Measurements from ENCODE around the gene TMEM132D.
"Not testable (repeated sequence)": the region's sequence is repeated elsewhere in the genome, so short reads cannot be mapped to it uniquely, and the experiment has no call there.

Gene TMEM132D

DNA sequence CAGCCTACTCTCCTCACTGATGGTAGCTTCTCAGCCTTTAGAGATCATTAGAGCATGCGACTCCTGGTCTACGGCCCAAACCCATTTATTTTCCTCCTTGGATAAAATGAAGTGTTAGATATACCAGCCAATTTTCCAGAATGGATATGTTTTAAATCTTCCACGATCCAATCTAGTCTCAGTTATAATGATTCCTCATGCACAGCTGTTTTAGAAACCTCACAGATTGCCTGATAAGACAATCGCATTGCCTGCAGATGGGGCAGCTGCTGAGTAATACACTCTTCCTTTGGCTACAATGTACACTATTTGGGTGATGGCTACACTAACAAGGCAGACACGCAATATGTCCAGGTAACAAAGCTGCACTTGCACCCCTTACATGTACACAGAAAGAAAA lies 823.4 kb downstream of the TMEM132D start:
- no peak for DNase-seq (ENCODE audit: low read depth in 1 of 2, low spot score in 1 of 2)

DNA sequence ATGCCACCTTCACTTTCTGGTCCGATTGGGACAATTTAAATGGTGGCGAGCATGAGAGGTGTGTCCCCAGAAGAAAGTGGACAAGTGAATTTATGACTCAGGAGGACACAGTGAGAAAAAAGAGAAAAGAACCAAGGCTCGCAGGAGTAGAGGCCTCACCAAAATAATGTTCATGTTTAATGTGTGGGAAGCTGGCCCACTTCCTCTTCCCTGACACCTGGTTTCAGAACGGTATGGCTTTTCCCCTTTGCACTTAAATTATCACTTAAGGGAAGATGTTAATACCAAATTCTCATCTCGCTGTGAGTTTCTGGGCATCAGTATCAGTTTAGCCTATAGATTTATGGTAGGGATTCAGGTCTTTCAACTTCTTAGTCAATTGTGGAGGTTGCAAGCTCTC lies 824.1 kb downstream of the TMEM132D start:
- no peak for DNase-seq (ENCODE audit: low read depth in 1 of 2, low spot score in 1 of 2)

DNA sequence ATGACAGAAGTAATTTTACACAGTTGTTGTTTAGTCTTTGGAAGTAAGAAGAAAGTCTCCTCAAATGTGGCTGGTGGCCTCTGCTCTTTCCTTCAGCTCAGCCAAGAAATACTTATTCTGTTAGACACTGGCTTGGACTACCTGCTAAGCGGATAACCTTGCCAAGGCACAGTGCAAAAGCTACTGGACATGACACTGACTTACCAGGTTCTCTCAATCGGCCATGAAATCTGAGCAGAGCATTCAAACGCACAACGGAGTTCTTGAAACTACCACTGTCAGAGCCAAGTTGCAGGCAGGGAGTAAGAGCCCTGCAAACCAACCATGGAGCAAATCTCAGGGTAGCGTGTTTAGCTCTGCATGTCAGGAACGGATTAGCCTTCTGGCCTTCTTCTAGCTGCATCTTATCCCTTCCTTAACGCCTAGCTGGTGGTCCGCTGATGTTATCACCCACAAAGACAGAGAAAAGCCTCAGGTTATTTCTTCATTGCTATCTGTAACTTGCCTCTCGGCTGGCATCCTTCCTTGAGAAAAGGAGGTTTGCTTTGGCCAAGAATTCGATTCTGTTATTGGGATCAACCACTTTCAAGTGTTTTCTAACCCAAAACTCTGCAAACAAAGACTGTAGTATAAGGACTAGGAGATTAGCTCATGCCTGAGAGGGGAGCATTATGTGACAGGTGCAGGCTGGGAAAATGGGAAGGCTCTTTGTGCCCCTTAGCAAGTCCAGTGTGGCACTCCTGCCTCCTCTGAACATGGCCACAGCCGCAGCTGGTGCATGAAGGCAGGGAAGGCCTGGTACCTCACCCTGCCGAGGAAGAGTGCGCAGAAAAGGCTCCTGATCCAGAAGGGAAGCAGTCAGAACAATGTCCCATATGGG lies 827.1 kb downstream of the TMEM132D start:
- DNase-seq (ENCODE audit: low read depth in 1 of 2, low spot score in 1 of 2): no peak

DNA sequence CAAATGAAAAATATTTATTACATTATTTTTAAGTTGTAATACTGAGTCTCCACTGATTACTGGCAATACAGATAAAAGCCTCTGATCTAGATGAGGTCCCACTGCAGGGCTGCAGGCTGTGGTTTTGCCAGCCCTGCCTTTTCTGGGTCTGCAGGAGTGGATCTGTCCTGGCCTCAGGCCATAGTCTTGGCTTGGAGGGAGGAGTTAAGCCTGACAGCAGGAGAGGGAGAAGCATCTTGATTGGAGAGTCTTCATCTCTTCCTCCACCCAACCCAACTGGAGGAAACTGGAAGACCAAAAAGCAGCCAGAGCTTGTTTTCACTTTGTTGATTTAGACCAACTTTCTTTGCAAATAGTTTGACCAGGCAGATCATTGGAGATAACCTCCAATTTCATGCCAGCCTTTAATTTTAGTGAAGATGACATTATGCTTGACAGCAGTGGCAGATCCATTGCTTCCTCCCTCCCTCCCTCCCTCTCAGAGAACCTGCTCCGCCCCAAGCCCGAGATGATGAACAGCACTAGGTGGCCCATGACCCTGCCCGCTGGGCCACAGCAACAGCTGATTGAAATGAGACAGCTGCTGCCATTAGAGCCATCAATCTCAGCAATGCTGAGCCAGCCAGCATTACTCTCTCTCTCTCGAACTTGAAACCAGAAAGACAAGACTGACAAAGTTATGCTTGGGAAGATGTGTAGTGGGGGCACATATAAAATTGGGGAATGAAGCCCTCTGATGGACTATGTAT lies 828.2 kb downstream of the TMEM132D start:
- no peak for DNase-seq (ENCODE audit: low read depth in 1 of 2, low spot score in 1 of 2)

DNA sequence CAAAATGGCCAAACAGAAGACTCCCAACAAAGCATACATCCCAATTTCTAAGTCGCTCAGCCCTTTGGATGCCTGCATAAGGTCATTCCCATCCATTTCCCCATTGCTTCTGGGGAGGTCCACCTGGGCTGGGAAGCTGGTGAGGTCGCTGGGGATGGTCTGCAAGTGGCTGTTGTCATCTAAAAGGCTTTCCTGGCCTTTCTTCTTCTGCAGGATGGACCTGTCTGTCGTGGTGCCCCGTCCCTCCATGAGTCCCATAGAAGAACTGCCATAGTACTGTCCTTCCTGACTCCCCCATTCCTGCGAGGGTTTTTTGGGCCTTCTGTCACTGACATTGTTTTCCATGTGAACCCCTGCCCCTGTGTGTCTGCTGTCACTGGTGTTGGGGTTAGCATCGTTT lies 829.4 kb downstream of the TMEM132D start:
- DNase-seq (ENCODE audit: low read depth in 1 of 2, low spot score in 1 of 2): no peak

DNA sequence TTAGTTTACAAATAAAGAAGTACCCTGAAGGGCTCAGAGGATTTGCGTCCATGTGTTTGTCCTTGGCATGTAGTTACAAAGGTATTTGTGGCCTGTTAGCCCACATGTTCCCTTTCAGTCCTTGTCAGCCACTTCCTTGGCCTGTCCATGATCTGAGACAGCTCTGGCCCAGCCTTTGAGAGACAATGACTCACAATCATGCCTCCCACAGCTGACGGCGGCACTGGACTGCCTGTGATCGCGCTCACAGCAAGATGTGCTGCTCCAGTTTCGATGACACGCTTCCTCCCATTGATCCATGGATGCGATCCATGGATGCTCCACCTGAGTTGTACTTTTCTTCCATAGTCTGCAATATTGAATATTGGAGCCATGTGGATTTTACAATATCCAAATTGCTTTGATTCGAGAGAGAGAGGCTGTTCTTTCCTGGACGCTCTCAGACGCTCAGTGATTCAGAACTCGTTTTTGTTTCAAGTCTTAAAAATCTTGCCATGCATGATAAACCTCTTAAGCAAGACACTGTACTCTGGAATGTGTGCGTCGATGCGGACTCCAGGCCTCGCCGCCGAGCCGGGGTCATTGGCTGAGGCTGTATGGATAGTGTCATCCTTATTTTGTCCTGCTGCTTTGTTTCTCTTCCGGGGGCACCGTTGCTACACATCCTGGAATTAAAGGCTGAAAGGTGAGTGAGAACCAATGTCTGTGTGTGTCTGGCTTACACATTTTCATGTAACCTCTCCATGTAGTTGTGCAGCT lies 830.5 kb downstream of the TMEM132D start:
- no peak for DNase-seq (ENCODE audit: low read depth in 1 of 2, low spot score in 1 of 2)

DNA sequence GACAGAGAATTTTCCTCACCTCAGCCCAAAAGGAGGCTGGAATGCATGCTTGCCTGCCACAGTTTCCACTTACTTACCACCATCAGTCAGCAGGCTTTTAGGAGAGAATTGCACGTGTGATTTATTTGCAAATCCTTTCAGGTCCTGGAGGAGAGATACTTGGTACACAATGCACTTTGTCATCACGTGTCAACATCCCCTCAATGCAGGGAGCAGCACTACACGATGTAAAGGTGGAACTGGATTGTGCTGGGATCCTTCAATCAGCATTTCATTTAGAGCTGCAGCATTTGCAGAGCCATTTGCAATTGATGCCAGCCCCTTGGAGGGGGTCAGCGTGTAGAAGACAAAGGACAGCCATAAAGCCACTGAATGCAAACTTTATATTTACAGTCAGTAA lies 832.5 kb downstream of the TMEM132D start:
- no peak for DNase-seq (ENCODE audit: low read depth in 1 of 2, low spot score in 1 of 2)

DNA sequence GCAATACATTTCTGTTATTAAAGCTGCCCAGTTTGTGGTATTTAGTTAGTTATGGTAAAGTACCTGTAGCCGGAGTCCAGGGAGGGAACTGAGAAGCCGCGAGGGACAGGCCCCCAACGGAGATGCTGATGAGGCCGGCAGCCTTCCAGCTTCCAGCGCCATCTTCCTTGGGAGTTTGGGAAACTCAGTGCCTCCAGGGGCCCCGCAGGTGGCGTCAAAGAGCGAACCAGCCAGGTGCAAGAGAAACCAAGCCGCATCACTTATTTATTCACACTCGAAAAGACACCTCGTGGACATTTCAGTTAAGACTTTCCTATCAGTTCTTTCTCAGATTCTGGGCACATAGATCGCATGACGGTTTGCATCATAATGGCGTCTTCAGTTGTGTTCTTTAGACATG lies 833.9 kb downstream of the TMEM132D start:
- DNase-seq (ENCODE audit: low read depth in 1 of 2, low spot score in 1 of 2): no peak

DNA sequence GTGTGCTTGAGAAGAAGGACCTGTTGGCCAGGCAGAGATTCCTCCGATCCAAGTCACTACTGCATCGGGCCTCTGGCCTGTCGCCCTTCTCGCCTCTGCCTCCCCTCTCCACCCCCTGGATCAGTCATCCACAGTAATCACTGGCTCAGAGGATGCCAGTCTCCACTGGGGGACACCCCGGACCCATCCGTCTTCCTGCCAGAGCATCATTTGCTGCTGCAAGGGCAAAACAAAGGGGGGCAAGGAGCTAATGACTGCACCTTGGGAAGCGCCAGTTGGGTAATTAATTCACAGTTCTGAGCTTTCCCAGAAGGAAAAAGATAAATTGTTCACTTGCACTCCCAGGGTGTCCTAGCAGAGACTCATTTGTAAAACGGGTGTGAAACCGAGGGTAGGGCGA lies 835.1 kb downstream of the TMEM132D start:
- DNase-seq (ENCODE audit: low read depth in 1 of 2, low spot score in 1 of 2): no peak

DNA sequence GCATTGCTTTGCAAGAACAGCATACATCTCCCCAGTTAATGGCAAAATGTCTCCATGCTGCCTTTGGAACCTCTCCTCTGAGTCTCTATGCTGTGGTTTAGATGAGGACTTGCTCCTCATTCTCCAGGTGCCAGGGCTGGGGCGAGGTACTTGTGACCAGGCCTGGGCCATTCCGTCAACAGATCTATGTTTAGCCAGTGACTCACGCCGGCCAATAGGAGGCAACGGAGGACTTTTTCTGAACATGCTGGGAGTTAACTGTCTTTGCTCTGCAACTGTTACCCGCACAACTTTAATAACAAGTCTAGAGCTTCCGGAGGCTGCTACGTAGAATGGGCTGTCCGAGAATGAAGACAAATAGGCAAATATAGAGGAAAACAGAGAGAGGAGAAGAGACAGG lies 836.3 kb downstream of the TMEM132D start:
- no peak for DNase-seq (ENCODE audit: low read depth in 1 of 2, low spot score in 1 of 2)

DNA sequence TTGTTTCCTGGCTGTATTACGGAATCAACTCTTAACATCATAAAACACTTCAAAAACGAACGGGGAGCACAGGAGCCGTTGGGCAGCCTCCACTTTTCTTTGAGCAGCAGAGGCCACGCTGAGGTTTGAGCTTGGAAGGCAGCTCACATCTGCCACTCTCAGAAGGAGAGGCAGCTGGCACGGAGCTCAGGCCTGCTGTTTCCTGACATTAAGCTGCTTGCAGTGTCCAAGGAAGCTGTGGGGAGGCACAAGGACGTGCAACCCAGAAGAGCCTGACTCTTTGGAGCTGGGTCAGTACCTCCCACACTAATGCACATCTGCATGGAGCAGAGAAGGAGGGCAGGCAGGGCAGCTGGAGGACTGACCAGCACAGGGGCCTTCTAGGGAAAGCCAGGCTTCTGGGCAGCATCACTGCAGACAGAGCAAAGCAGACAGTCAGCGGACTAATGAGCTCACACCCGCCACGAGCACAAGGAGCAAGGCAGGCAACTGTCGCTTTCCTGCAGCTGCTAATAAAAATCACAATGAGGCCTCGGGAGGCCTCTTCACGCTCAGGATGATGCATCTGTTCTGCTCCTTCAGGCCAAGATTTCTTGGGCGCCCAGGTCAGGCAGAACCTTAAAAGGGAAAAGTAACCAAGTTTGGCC lies 839.5 kb downstream of the TMEM132D start:
- DNase-seq (ENCODE audit: low read depth in 1 of 2, low spot score in 1 of 2): no peak

DNA sequence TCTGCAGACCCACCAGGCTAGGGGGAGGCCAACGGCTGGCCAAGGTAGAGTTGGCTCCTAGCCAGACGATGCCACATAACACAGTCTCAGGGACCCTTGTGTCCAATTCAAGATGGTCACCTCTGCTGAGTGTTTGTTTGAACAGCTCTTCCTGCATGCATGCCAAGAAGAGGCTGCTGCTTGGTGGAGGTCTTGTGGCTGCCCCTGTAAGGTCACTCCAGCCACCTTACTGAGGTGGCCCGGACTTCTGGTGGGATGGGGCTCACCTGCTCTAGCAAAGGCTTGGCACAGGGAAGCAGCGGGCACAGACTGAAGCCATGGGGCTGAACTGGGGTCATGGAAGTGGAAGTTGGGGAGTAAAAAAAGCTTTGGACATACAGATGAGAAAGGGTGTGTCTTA lies 840.2 kb downstream of the TMEM132D start:
- no peak for DNase-seq (ENCODE audit: low read depth in 1 of 2, low spot score in 1 of 2)

DNA sequence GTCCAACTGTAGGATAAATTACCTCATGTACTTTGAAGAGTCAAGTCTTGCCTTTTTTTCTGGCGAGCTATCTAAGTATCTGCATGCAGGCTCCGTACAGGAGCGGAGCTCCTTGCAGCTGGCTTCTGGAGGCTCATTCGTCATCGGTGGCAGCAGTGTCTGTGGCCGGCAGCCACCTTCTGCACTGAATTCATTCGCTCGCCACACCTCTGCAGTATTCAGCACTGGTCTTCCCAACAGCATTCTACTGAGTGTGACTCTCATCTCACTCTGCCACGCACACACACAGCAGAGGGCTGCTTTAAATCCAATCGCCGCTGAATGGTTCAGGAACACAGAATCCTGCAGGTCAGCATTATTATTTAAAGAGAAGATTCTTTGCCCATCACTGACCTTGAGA lies 850.6 kb downstream of the TMEM132D start:
- no peak for DNase-seq (ENCODE audit: low read depth in 1 of 2, low spot score in 1 of 2)

DNA sequence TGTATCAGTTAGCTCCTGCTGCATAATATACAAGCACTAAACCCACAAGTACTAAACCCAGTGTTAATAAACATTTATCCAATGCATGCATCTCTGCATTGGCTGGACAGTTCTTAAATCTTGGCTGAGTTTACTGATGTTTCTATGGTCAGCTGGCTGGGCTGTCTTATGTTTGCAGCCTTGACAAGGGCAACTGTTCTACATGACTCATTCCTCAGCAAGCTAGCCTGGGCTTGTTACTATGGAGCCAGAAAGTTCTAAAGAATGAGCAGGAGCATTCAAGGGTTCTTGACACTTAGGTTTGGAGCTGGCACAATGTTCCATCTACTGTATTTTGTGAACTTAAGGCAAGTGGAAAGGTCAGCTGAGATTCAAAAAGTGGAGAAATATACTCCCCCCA lies 851.5 kb downstream of the TMEM132D start:
- DNase-seq (ENCODE audit: low read depth in 1 of 2, low spot score in 1 of 2): no peak

DNA sequence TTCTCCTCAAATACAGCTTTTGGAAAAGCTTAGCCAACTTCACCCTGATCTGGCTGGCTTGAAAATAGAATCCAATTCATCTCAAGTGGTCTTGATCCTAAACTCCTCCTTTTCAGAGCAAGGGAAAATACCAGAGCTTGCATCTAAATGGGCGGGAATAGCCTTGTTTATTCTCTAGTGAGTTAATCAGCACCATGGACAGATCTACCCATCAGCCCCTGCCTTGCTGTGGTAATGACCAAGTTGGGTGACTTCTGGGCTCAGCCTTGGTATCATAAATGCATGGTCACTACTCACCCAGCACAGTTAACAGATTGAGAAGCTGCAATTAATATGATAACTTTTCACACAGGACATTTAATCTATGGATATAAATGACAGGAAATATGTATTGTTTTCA lies 853.9 kb downstream of the TMEM132D start:
- DNase-seq (ENCODE audit: low read depth in 1 of 2, low spot score in 1 of 2): no peak

DNA sequence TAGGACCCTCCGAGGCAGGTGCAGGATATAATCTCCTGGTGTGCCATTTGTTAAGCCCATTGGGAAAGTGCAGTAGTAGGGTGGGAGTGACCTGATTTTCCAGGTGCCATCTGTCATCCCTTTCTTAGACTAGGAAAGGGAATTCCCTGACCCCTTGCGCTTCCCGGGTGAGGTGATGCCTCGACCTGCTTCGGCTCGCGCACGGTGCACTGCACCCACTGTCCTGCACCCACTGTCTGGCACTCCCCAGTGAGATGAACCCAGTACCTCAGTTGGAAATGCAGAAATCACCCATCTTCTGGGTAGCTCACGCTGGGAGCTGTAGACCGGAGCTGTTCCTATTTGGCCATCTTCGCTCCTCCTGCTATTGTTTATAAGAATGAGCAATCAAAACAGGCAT lies 860.5 kb downstream of the TMEM132D start:
- DNase-seq (ENCODE audit: low read depth in 1 of 2, low spot score in 1 of 2): not testable (repeated sequence)

DNA sequence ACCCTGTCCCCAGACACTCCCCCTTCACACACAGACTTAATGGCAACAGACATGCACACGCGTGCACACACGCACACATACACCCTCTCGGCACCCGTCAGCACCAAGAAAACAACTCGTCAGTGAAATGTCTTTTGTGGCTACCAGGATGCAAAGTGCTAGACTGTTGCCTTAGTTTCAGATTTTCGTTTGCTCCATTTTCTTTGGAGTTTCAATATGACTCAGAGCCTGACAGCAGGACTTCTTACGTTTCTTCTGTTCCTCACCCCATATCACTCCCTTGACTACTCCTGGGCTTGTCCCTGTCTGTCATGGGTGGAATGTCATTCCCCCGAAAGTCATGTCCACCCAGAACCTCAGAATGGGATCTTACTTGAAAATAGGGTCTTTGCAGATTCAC lies 867.7 kb downstream of the TMEM132D start:
- DNase-seq (ENCODE audit: low read depth in 1 of 2, low spot score in 1 of 2): no peak

DNA sequence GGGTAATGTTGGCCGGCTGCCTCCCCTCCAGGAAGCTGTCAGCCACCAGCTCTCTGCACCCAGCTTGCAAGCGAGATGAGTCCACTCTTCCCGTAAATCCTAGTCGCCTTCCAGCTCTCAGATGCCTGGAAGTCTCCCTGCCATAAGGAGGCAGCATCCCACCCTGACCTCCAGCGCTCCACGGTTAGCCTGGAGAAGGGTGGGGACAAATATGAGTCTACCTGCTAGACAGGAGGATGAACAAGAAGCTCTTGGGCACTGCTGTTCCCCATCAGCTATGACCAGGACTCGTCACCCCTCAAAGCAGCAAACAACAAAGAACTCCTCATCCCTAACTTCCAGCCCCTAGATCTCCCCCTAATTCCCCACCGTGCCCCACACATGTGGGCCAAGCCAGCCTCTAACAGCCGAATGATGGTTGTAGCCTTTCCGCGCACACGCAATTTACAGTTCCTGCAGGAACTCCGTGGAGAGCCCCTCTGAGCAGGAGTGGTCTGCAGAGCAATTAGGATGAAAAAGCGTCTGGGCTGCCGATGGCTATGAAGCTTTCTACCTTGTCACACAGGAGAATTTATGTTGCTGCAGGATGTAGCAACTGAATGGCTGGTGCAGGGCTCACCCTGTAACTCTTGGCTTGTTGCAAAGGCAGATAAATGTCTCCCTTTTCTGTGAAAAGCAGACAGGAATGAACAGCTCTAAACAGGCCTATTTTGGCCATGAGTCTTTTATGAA lies 869.1 kb downstream of the TMEM132D start:
- no peak for DNase-seq (ENCODE audit: low read depth in 1 of 2, low spot score in 1 of 2)

DNA sequence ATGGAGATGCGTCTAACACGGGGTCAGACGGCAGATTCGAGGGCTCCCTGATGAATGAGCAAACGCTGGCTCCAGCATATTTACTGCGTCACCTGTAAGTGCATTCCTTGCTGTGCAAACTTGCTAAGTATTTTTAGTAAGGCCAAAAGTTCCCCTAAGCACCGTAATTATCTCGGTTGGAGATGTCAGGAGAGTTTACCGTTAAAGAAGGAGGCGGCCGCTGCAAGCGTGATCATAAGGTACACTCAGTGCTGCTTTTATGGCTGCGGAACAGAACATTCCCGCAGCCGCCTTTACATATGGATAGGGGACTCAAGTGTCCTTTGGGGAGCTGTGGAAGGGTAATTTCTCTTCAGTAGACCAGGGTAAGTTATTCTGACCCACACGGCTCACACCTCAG lies 875.0 kb downstream of the TMEM132D start:
- no peak for DNase-seq (ENCODE audit: low read depth in 1 of 2, low spot score in 1 of 2)

DNA sequence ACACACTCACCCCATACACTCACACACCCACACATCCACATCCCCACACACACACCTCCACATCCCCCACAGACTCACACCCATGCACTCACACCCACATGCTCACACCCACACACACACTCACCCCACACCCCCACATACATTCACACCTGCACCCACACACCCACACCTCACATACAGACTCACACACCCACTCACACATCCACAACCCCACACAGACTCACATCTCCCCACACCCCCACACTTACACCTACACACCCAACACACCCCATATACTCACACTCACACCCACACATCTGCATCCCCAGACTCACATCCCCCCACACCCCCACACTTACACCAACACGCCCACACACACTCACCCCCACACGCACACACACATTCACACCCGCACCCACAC lies 878.8 kb downstream of the TMEM132D start:
- DNase-seq (ENCODE audit: low read depth in 1 of 2, low spot score in 1 of 2): no peak
